Lower leg skin (tissue), 4 donors: ENCODE measurements around the gene SASH3. TPM values are rescaled to one million over a fixed set of nuclear protein-coding genes. Genes with fewer than 3 reads are reported as not detected.
A peak's percentile ranks its signal among the peaks of the same experiment; 100 is the strongest.

Source experiments
- DNase-seq, 2 donors: peaks; one replicate each; pipeline ENCODE4 v3.0.0-alpha.2; 2019; ENCODE audit warnings: low spot score in 2 of 2
- H3K4me3 ChIP-seq: fragments of 200-600 bp; sonication (generic); 2 replicates; pipeline ENCODE4 v1.5.1; 2017; ENCODE audit warnings: mild to moderate bottlenecking, low read depth; ENCODE audit not compliant: poor library complexity, severe bottlenecking
- POLR2A ChIP-seq, 2 donors: fragments of 450-650 bp; IDR thresholded peaks; one replicate each; pipeline ENCODE4 v1.6.1; 2016 to 2017; ENCODE audit warnings: antibody characterized with exemption in 2 of 2, mild to moderate bottlenecking in 1 of 2, moderate library complexity in 1 of 2
- WGBS, 2 donors: methylation state at CpG; one replicate each; pipeline ENCODE4 v1.1.5; 2018; 5-methylcytosine and 5-hydroxymethylcytosine counted together
- intact Hi-C: fragments of 100-400 bp; cut with DNase I; formaldehyde crosslinking; loops from one replicate; pipeline ENCODE4 v1.15.0; 2023; ENCODE audit warnings: low total_unique reads
- total RNA-seq, 4 donors: library from RNA; depleted of rRNA; stranded (reverse); fragments of >200 nt; gene quantifications; one replicate each; pipeline ENCODE4 v1.1.0, GENCODE V29; 2016
- TF ChIP-seq, protein P1 (sequence below), 3 donors: fragments of 450-650 bp; IDR thresholded peaks; one replicate each; pipeline ENCODE4 v1.5.1; 2016; ENCODE audit warnings: antibody characterized with exemption in 3 of 3, mild to moderate bottlenecking in 3 of 3, moderate library complexity in 2 of 3

SASH3 gene
- total RNA-seq, 4 donors from 2014 or later, result 0.25 to 3.4 (median 1.6) TPM

DNA sequence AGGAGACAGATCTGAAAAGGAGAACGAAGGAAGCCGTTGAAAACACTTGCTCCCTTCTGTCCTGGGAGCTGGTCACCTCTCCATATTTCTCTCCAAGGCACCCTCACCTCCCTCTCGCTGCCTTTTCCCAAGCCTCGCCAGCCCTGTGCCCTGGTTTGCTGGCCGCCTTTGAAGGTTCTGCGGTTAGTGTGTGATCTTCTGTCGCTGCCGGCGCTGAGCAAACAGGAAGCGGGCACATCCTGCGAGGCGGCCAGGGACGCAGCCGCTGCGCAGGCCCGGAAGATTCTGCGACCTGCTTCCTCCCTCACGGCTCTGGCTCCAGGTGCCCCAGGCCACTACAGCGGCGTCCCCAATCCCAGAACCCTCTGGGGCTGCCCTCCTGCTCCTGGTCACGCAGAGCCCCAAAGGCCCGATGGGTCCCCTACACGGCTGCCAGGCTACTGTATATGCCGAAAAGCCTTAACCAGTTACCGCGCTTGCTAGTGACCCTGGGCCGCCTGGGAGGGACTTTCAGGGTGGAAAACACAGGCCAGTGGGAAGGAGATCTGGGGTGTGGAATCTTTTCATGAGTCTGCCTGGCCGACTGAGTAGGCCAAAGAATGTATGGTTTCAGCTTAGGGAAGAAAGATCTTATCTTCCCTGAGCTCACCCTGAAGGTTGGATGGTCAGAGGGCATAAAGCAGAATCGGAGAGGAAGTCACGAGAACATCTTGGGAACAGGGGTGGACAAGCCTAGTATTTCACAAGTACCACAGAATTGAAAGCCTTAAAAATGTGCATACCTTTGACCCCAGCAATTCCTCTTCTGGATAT is 2.3 kb upstream of the SASH3 start:
- TF ChIP-seq, protein P1, sequence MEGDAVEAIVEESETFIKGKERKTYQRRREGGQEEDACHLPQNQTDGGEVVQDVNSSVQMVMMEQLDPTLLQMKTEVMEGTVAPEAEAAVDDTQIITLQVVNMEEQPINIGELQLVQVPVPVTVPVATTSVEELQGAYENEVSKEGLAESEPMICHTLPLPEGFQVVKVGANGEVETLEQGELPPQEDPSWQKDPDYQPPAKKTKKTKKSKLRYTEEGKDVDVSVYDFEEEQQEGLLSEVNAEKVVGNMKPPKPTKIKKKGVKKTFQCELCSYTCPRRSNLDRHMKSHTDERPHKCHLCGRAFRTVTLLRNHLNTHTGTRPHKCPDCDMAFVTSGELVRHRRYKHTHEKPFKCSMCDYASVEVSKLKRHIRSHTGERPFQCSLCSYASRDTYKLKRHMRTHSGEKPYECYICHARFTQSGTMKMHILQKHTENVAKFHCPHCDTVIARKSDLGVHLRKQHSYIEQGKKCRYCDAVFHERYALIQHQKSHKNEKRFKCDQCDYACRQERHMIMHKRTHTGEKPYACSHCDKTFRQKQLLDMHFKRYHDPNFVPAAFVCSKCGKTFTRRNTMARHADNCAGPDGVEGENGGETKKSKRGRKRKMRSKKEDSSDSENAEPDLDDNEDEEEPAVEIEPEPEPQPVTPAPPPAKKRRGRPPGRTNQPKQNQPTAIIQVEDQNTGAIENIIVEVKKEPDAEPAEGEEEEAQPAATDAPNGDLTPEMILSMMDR (IDR thresholded peaks at IDR 0.05), result no peak
- TF ChIP-seq POLR2A (IDR thresholded peaks at IDR 0.05), result no peak
- WGBS, 2 donors, result 53 to 68% methylated on average over 19 to 30 of the region's 30 CpGs
- DNase-seq, result peak in 1 of 2 donors; percentile 24
- intact Hi-C loops, result no loop called here
- H3K4me3 ChIP-seq, result no peak overlapping the region

GRCh38 chrX:129779086-129779672 is 570 bp upstream of the SASH3 start:
- no peak overlapping the region for H3K4me3 ChIP-seq
- intact Hi-C loops, result no loop called here
- no peak for TF ChIP-seq POLR2A (IDR thresholded peaks at IDR 0.05)
- WGBS, 2 donors, result 89% methylated on average over 7 of the region's 7 CpGs
- no peak for DNase-seq

DNA sequence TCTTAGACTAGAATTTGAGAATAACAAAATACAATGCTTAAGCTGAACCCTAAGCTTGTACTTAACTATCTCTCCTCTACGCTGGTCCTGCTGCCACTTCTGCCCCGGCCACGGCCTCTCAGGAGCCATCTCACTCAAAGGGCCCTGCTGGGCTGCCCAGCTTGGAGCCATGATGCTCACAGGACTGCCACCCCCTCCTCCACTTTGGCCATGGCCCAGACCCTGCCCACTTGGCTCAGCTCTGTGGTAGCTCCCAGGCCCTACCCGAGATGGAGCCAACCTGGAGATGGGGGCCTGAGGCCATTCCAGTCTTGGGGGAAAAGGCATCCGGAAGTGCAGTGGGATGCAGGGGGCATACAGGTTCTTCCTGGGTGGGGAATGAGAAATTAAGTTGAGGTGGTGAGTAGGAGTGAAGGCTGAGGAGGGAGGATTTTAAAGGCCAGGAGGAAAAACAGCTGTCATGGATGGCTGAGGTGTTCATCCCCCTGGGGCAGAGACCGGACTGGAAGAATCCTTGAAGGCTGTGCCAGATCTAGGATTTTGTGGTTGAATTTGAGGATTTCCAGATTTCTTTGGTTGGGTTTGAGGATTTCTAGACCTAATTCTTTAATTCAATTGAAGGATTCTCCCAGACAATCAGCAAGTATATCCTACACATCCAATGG is 824 bp downstream of the SASH3 start:
- no peak for DNase-seq
- no peak overlapping the region for H3K4me3 ChIP-seq
- intact Hi-C loops, result no loop called here
- TF ChIP-seq, protein P1 (IDR thresholded peaks at IDR 0.05), result no peak
- no peak for TF ChIP-seq POLR2A (IDR thresholded peaks at IDR 0.05)
- WGBS, 2 donors, result 74 to 81% methylated on average over 6 of the region's 6 CpGs

GRCh38 chrX:129781134-129781672 is 1.5 kb downstream of the SASH3 start:
- 78 to 80% methylated on average over 4 to 8 of the region's 8 CpGs for WGBS, 2 donors
- no peak overlapping the region for H3K4me3 ChIP-seq
- intact Hi-C loops, result no loop called here
- no peak for DNase-seq
- TF ChIP-seq, protein P1 (IDR thresholded peaks at IDR 0.05), result no peak
- no peak for TF ChIP-seq POLR2A (IDR thresholded peaks at IDR 0.05)

GRCh38 chrX:129781680-129782495 is 2.1 kb downstream of the SASH3 start:
- DNase-seq, result no peak
- intact Hi-C loops, result no loop called here
- TF ChIP-seq, protein P1 (IDR thresholded peaks at IDR 0.05), result no peak
- TF ChIP-seq POLR2A (IDR thresholded peaks at IDR 0.05), result no peak
- 73 to 94% methylated on average over 8 to 10 of the region's 10 CpGs for WGBS, 2 donors
- no peak overlapping the region for H3K4me3 ChIP-seq
